IPS-NIHi7 (cell line): ENCODE data around the gene IGFBP1.
A peak's percentile ranks its signal among the peaks of the same experiment; 100 is the strongest.

Source experiments
- DNase-seq: peaks from one replicate; pipeline ENCODE4 v3.0.0; 2012; ENCODE audit warnings: mixed read lengths; ENCODE audit errors: extremely low spot score

IGFBP1 gene

GRCh38 chr7:45881280-45881758 is 7.0 kb upstream of the IGFBP1 start:
- DNase-seq: no peak

- DNase-seq: no peak
Measured at GRCh38 chr7:45881759-45882464, 6.4 kb upstream of the IGFBP1 start.

GRCh38 chr7:45882465-45882810 is 5.8 kb upstream of the IGFBP1 start:
- no peak for DNase-seq

GRCh38 chr7:45884136-45884535 is 4.2 kb upstream of the IGFBP1 start:
- no peak for DNase-seq

- DNase-seq: no peak
Measured at GRCh38 chr7:45885264-45885882, 2.9 kb upstream of the IGFBP1 start.

GRCh38 chr7:45886931-45887667 is 1.2 kb upstream of the IGFBP1 start:
- DNase-seq: no peak

- DNase-seq: peak; percentile 67
Measured at GRCh38 chr7:45888993-45889366, 692 bp downstream of the IGFBP1 start.

- no peak for DNase-seq
Measured at GRCh38 chr7:45889367-45890067, 1.2 kb downstream of the IGFBP1 start.

GRCh38 chr7:45890125-45890901 is 2.0 kb downstream of the IGFBP1 start:
- DNase-seq: no peak

- no peak for DNase-seq
Measured at GRCh38 chr7:45890902-45891461, 2.7 kb downstream of the IGFBP1 start.

GRCh38 chr7:45891462-45892402 is 3.4 kb downstream of the IGFBP1 start:
- no peak for DNase-seq

- no peak for DNase-seq
Measured at GRCh38 chr7:45892407-45893035, 4.2 kb downstream of the IGFBP1 start.

GRCh38 chr7:45893374-45893995 is 5.2 kb downstream of the IGFBP1 start:
- no peak for DNase-seq

- DNase-seq: no peak
Measured at GRCh38 chr7:45893996-45894664, 5.8 kb downstream of the IGFBP1 start.

GRCh38 chr7:45894665-45895062 is 6.4 kb downstream of the IGFBP1 start:
- DNase-seq: no peak

- DNase-seq: no peak
Measured at GRCh38 chr7:45897042-45897690, 8.9 kb downstream of the IGFBP1 start.

- DNase-seq: no peak
Measured at GRCh38 chr7:45898222-45898621, 9.9 kb downstream of the IGFBP1 start.

GRCh38 chr7:45901566-45901965 is 13.3 kb downstream of the IGFBP1 start:
- no peak for DNase-seq
